H1 (cell line): Measurements from ENCODE around the gene GTSE1. TPM values are rescaled to one million over a fixed set of nuclear protein-coding genes. Genes with fewer than 3 reads are reported as not detected.

Experiments
- polyA plus RNA-seq, 7 experiments: library from polyadenylated mRNA; depleted of rRNA in 3 of 7; stranded (reverse) in 5 of 7; unstranded in 2 of 7; fragments of >200 nt in 5 of 7; fragments of 200-250 nt in 2 of 7; gene quantifications; 1 replicate in 5 of 7; 2 replicates in 1 of 7; 4 replicates in 1 of 7; pipeline versions ENCODE4 v1.2.1 to v1.2.3, GENCODE V29; 2011 to 2013; ENCODE audit warnings: missing spikeins in 2 of 7, mixed read lengths in 2 of 7
- total RNA-seq: library from RNA; stranded (reverse); fragmentation: NEBNext Ultra II Directional; extraction: Animal tissue kit (Norgen Biotek cat#: 25700); gene quantifications from 2 replicates; pipeline ENCODE4 v1.2.1, GENCODE V29; 2021
- TF ChIP-seq, protein P1 (sequence below): fragments of 300-600 bp; sonication (generic); IDR thresholded peaks from 2 replicates; pipeline ENCODE4 v1.7.1; 2012; ENCODE audit warnings: low read length, moderate library complexity, mild to moderate bottlenecking, inconsistent platforms; ENCODE audit not compliant: insufficient replicate concordance

GTSE1 gene
- total and polyA plus RNA-seq, 2 of the 8 experiments (the other 6 are each of a cell fraction or from before 2014, with no cell fraction given): 17.5 to 38.6 TPM

- TF ChIP-seq, protein P1, sequence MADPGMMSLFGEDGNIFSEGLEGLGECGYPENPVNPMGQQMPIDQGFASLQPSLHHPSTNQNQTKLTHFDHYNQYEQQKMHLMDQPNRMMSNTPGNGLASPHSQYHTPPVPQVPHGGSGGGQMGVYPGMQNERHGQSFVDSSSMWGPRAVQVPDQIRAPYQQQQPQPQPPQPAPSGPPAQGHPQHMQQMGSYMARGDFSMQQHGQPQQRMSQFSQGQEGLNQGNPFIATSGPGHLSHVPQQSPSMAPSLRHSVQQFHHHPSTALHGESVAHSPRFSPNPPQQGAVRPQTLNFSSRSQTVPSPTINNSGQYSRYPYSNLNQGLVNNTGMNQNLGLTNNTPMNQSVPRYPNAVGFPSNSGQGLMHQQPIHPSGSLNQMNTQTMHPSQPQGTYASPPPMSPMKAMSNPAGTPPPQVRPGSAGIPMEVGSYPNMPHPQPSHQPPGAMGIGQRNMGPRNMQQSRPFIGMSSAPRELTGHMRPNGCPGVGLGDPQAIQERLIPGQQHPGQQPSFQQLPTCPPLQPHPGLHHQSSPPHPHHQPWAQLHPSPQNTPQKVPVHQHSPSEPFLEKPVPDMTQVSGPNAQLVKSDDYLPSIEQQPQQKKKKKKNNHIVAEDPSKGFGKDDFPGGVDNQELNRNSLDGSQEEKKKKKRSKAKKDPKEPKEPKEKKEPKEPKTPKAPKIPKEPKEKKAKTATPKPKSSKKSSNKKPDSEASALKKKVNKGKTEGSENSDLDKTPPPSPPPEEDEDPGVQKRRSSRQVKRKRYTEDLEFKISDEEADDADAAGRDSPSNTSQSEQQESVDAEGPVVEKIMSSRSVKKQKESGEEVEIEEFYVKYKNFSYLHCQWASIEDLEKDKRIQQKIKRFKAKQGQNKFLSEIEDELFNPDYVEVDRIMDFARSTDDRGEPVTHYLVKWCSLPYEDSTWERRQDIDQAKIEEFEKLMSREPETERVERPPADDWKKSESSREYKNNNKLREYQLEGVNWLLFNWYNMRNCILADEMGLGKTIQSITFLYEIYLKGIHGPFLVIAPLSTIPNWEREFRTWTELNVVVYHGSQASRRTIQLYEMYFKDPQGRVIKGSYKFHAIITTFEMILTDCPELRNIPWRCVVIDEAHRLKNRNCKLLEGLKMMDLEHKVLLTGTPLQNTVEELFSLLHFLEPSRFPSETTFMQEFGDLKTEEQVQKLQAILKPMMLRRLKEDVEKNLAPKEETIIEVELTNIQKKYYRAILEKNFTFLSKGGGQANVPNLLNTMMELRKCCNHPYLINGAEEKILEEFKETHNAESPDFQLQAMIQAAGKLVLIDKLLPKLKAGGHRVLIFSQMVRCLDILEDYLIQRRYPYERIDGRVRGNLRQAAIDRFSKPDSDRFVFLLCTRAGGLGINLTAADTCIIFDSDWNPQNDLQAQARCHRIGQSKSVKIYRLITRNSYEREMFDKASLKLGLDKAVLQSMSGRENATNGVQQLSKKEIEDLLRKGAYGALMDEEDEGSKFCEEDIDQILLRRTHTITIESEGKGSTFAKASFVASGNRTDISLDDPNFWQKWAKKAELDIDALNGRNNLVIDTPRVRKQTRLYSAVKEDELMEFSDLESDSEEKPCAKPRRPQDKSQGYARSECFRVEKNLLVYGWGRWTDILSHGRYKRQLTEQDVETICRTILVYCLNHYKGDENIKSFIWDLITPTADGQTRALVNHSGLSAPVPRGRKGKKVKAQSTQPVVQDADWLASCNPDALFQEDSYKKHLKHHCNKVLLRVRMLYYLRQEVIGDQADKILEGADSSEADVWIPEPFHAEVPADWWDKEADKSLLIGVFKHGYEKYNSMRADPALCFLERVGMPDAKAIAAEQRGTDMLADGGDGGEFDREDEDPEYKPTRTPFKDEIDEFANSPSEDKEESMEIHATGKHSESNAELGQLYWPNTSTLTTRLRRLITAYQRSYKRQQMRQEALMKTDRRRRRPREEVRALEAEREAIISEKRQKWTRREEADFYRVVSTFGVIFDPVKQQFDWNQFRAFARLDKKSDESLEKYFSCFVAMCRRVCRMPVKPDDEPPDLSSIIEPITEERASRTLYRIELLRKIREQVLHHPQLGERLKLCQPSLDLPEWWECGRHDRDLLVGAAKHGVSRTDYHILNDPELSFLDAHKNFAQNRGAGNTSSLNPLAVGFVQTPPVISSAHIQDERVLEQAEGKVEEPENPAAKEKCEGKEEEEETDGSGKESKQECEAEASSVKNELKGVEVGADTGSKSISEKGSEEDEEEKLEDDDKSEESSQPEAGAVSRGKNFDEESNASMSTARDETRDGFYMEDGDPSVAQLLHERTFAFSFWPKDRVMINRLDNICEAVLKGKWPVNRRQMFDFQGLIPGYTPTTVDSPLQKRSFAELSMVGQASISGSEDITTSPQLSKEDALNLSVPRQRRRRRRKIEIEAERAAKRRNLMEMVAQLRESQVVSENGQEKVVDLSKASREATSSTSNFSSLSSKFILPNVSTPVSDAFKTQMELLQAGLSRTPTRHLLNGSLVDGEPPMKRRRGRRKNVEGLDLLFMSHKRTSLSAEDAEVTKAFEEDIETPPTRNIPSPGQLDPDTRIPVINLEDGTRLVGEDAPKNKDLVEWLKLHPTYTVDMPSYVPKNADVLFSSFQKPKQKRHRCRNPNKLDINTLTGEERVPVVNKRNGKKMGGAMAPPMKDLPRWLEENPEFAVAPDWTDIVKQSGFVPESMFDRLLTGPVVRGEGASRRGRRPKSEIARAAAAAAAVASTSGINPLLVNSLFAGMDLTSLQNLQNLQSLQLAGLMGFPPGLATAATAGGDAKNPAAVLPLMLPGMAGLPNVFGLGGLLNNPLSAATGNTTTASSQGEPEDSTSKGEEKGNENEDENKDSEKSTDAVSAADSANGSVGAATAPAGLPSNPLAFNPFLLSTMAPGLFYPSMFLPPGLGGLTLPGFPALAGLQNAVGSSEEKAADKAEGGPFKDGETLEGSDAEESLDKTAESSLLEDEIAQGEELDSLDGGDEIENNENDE: no peak
These were observed 67.9 kb downstream of the GTSE1 start (continued) for GRCh38 chr22:46364341-46365165.
